Measurements from ENCODE around the gene MTFR1L.

MTFR1L gene

GRCh38 chr1:25773441-25774125 lies 46.2 kb upstream of the MTFR1L start:
- in situ Hi-C loops (cut with MboI; ENCODE audit: low sequenced_read_pairs, unreplicated experiment) = no loop called here
- no peak for TF ChIP-seq CTCF (IDR thresholded peaks at IDR 0.05; ENCODE audit: borderline replicate concordance, control extremely low read depth, extremely low read depth, insufficient read depth, missing control alignments)
- no peak for DNase-seq (ENCODE audit: low spot score)

- no peak for TF ChIP-seq CTCF (IDR thresholded peaks at IDR 0.05; ENCODE audit: borderline replicate concordance, control extremely low read depth, extremely low read depth, insufficient read depth, missing control alignments)
- no peak for DNase-seq (ENCODE audit: low spot score)
- in situ Hi-C loops (cut with MboI; ENCODE audit: low sequenced_read_pairs, unreplicated experiment) = no loop called here
Measured at GRCh38 chr1:25774206-25774803, 45.4 kb upstream of the MTFR1L start.

- no peak for TF ChIP-seq CTCF (IDR thresholded peaks at IDR 0.05; ENCODE audit: borderline replicate concordance, control extremely low read depth, extremely low read depth, insufficient read depth, missing control alignments)
- DNase-seq (ENCODE audit: low spot score) = peak; percentile 66
- in situ Hi-C loops (cut with MboI; ENCODE audit: low sequenced_read_pairs, unreplicated experiment) = no loop called here
Measured at GRCh38 chr1:25774921-25775771, 44.6 kb upstream of the MTFR1L start.

- DNase-seq (ENCODE audit: low spot score) = no peak
- in situ Hi-C loops (cut with MboI; ENCODE audit: low sequenced_read_pairs, unreplicated experiment) = no loop called here
- no peak for TF ChIP-seq CTCF (IDR thresholded peaks at IDR 0.05; ENCODE audit: borderline replicate concordance, control extremely low read depth, extremely low read depth, insufficient read depth, missing control alignments)
Measured at GRCh38 chr1:25779388-25779787, 40.4 kb upstream of the MTFR1L start.

- in situ Hi-C loops (cut with MboI; ENCODE audit: low sequenced_read_pairs, unreplicated experiment) = no loop called here
- no peak for DNase-seq (ENCODE audit: low spot score)
- TF ChIP-seq CTCF (IDR thresholded peaks at IDR 0.05; ENCODE audit: borderline replicate concordance, control extremely low read depth, extremely low read depth, insufficient read depth, missing control alignments) = no peak
Measured at GRCh38 chr1:25779894-25780293, 39.9 kb upstream of the MTFR1L start.

GRCh38 chr1:25780318-25781129 lies 39.2 kb upstream of the MTFR1L start:
- no peak for TF ChIP-seq CTCF (IDR thresholded peaks at IDR 0.05; ENCODE audit: borderline replicate concordance, control extremely low read depth, extremely low read depth, insufficient read depth, missing control alignments)
- in situ Hi-C loops (cut with MboI; ENCODE audit: low sequenced_read_pairs, unreplicated experiment) = no loop called here
- DNase-seq (ENCODE audit: low spot score) = no peak
